Right lobe of liver (tissue), 4 donors: ENCODE results near the gene ENTPD2.

Source experiments
- CTCF ChIP-seq, 4 donors: fragments of 200-600 bp in 3 of 4; fragments of 450-650 bp in 1 of 4; IDR thresholded peaks; one replicate each; pipeline versions ENCODE4 v1.5.1 to v1.8.0; 2016 to 2022; ENCODE audit warnings: antibody characterized with exemption in 4 of 4, mild to moderate bottlenecking in 2 of 4
- POLR2A ChIP-seq: fragments of 450-650 bp; IDR thresholded peaks from one replicate; pipeline ENCODE4 v1.6.1; 2017; ENCODE audit warnings: antibody characterized with exemption, mild to moderate bottlenecking
- donor health status: DM: no; HTN: no; CAD: no.
- donor health status: DM: no; HTN: no; CAD: no.
- donor health status: DM: no; HTN: yes; CAD: no.

- TF ChIP-seq CTCF (IDR thresholded peaks at IDR 0.05) = no peak
- no peak for TF ChIP-seq POLR2A
These were observed 21.8 kb downstream of the ENTPD2 start, which contains the start of gene FUT7 for GRCh38 chr9:137031904-137032640.
